OCI-LY7 (cell line): ENCODE results near the gene PCDH9. TPM values are rescaled to one million over a fixed set of nuclear protein-coding genes. Genes with fewer than 3 reads are reported as not detected.

Source experiments
- BruUV-seq: library from RNA; stranded (reverse); fragments of 400-500 nt; replicated peaks from 2 replicates; lab custom pipeline; 2021; lab: Mats Ljungman, UMichigan
- CTCF ChIA-PET: fragments of 300-600 bp; sonication (Branson Sonifier 250); formaldehyde crosslinking; loops from one replicate; lab custom pipeline; 2022; ENCODE audit warnings: antibody characterized with exemption; ENCODE audit not compliant: unreplicated experiment; lab: Charles Lee
- POLR2A ChIA-PET: fragments of 300-600 bp; sonication (Branson Sonifier 250); formaldehyde crosslinking; loops from one replicate; lab custom pipeline; 2022; ENCODE audit warnings: antibody characterized with exemption; lab: Charles Lee
- DNase-seq: peaks from one replicate; pipeline ENCODE4 v3.0.0-alpha.2; 2015; ENCODE audit warnings: low spot score
- H2AFZ ChIP-seq: fragments of 200-600 bp; sonication (generic), shearing (Covaris generic); 2 replicates; pipeline ENCODE4 v1.6.1; 2014; ENCODE audit warnings: mild to moderate bottlenecking, antibody characterized with exemption, low read length, moderate library complexity
- H3K27ac ChIP-seq: fragments of 200-600 bp; sonication (generic); 2 replicates; pipeline ENCODE4 v1.5.1; 2014; ENCODE audit warnings: mixed run types, low read depth, mild to moderate bottlenecking, moderate library complexity, low read length, inconsistent platforms; ENCODE audit not compliant: poor library complexity, severe bottlenecking
- H3K36me3 ChIP-seq: fragments of 200-600 bp; sonication (generic); 2 replicates; pipeline ENCODE4 v1.6.1; 2014; ENCODE audit warnings: mild to moderate bottlenecking, antibody characterized with exemption, low read length, moderate library complexity, mixed read lengths; ENCODE audit not compliant: insufficient read depth
- H3K4me1 ChIP-seq: fragments of 200-600 bp; sonication (generic); 2 replicates; pipeline ENCODE4 v1.5.1; 2014; ENCODE audit warnings: mild to moderate bottlenecking, low read length; ENCODE audit not compliant: insufficient read depth, poor library complexity, severe bottlenecking
- H3K4me2 ChIP-seq: fragments of 200-600 bp; sonication (generic); 2 replicates; pipeline ENCODE4 v1.6.1; 2014; ENCODE audit warnings: mild to moderate bottlenecking, low read length
- H3K4me3 ChIP-seq: fragments of 200-600 bp; sonication (generic); 2 replicates; pipeline ENCODE4 v1.5.1; 2014; ENCODE audit warnings: mild to moderate bottlenecking, low read depth, low read length; ENCODE audit not compliant: poor library complexity, severe bottlenecking
- H3K79me2 ChIP-seq: fragments of 200-600 bp; sonication (generic); 2 replicates; pipeline ENCODE4 v1.6.1; 2016; ENCODE audit warnings: low read depth, mild to moderate bottlenecking, low read length, moderate library complexity, mixed read lengths; ENCODE audit not compliant: insufficient read depth
- H3K9me2 ChIP-seq: fragments of 200-600 bp; sonication (generic); 2 replicates; pipeline ENCODE4 v1.6.1; 2016; ENCODE audit warnings: mild to moderate bottlenecking, low read length, mixed read lengths; ENCODE audit not compliant: insufficient read depth
- H3K9me3 ChIP-seq: fragments of 200-600 bp; sonication (generic); 2 replicates; pipeline ENCODE4 v1.6.1; 2014; ENCODE audit warnings: mild to moderate bottlenecking, mixed run types, low read length, mixed read lengths
- H4K20me1 ChIP-seq: fragments of 200-600 bp; sonication (generic); 2 replicates; pipeline ENCODE4 v1.6.1; 2014; ENCODE audit warnings: mild to moderate bottlenecking, antibody characterized with exemption, low read length, moderate library complexity, mixed read lengths; ENCODE audit not compliant: insufficient read depth
- CTCF ChIP-seq: fragments of 200-600 bp; sonication (generic); conservative IDR thresholded peaks from 2 replicates; pipeline ENCODE4 v1.5.1; 2014; ENCODE audit warnings: mild to moderate bottlenecking, antibody characterized with exemption, low read length, moderate library complexity, mixed read lengths
- EZH2phosphoT487 ChIP-seq: fragments of 200-600 bp; sonication (generic); IDR thresholded peaks from 2 replicates; pipeline ENCODE4 v1.6.1; 2018; ENCODE audit warnings: low read depth, borderline replicate concordance, mild to moderate bottlenecking, mixed run types, antibody characterized with exemption, low read length, moderate library complexity, mixed read lengths
- intact Hi-C: fragments of 100-400 bp; cut with micrococcal nuclease; formaldehyde crosslinking; loops from one replicate; pipeline ENCODE4 v1.10.0; 2022; ENCODE audit not compliant: unreplicated experiment
- total RNA-seq, 2 experiments: library from RNA; depleted of rRNA in 1 of 2; stranded (reverse); fragments of >200 nt in 1 of 2; shearing (Covaris generic) in 1 of 2; gene quantifications; 2 replicates each; pipeline ENCODE4 v1.2.3, GENCODE V29; 2014 to 2022

Gene PCDH9
- total RNA-seq, 2 experiments from 2014 or later: 20.1 to 26.0 TPM

- Histone ChIP-seq H4K20me1 (no peaks in the 10 kb centered on the region), H3K36me3 (no peaks in the 10 kb centered on the region), H3K4me2 (no peak overlapping the region), H3K79me2 (no peaks in the 10 kb centered on the region), H3K27ac (no peak overlapping the region), H3K4me1 (no peaks in the 10 kb centered on the region), H3K4me3 (no peak overlapping the region), H3K9me3 (no peaks in the 10 kb centered on the region), H2AFZ (no peak overlapping the region), H3K9me2 (no peaks in the 10 kb centered on the region)
- ChIA-PET POLR2A (interaction anchor here (0.6 to 0.9 kb wide), 3 partner anchors 10 to 733 kb away, joined by 3 read pairs; no protein-coding TSS in a partner anchor), CTCF (no interaction called here)
- no peak for TF ChIP-seq EZH2phosphoT487
- TF ChIP-seq CTCF: no peak
- intact Hi-C loops: no loop called here
- no TSS peak for BruUV-seq
- DNase-seq: no peak
These were observed 37.0 kb upstream of the PCDH9 start for GRCh38 chr13:67267136-67267535.

GRCh38 chr13:67259208-67259607 is 29.1 kb upstream of the PCDH9 start:
- intact Hi-C loops: no loop called here
- DNase-seq: no peak
- no peak overlapping the region for H3K27ac ChIP-seq
- POLR2A ChIA-PET: no interaction called here
- no peaks in the 10 kb centered on the region for H3K36me3 ChIP-seq
- no peaks in the 10 kb centered on the region for H3K9me2 ChIP-seq
- no peak for TF ChIP-seq EZH2phosphoT487
- TF ChIP-seq CTCF: no peak
- no peak overlapping the region for H3K4me3 ChIP-seq
- H2AFZ ChIP-seq: no peak overlapping the region
- H3K79me2 ChIP-seq: no peaks in the 10 kb centered on the region
- H3K4me2 ChIP-seq: no peak overlapping the region
- H3K4me1 ChIP-seq: no peaks in the 10 kb centered on the region
- CTCF ChIA-PET: no interaction called here
- H4K20me1 ChIP-seq: no peaks in the 10 kb centered on the region
- no TSS peak for BruUV-seq
- H3K9me3 ChIP-seq: no peaks in the 10 kb centered on the region

- no peak overlapping the region for H3K4me2 ChIP-seq
- no peak overlapping the region for H3K4me3 ChIP-seq
- H3K79me2 ChIP-seq: no peaks in the 10 kb centered on the region
- H3K27ac ChIP-seq: no peak overlapping the region
- CTCF ChIA-PET: no interaction called here
- H3K9me3 ChIP-seq: no peaks in the 10 kb centered on the region
- H3K4me1 ChIP-seq: no peaks in the 10 kb centered on the region
- TF ChIP-seq EZH2phosphoT487: no peak
- TF ChIP-seq CTCF: no peak
- H3K36me3 ChIP-seq: no peaks in the 10 kb centered on the region
- intact Hi-C loops: no loop called here
- H3K9me2 ChIP-seq: no peaks in the 10 kb centered on the region
- BruUV-seq: no TSS peak
- no peak for DNase-seq
- POLR2A ChIA-PET: interaction anchor here (0.5 kb wide), 1 partner anchor 98 kb away, joined by 3 read pairs; no protein-coding TSS in a partner anchor
- H2AFZ ChIP-seq: no peak overlapping the region
- no peaks in the 10 kb centered on the region for H4K20me1 ChIP-seq
These were observed 28.3 kb upstream of the PCDH9 start for GRCh38 chr13:67258482-67258881.
